C4-2B (cell line): Measurements from ENCODE around the gene GPS2.

ENCODE experiments used
- CTCF ChIP-seq: fragments of 450-650 bp; conservative IDR thresholded peaks from 2 replicates; pipeline ENCODE4 v1.5.1; 2017; ENCODE audit warnings: mild to moderate bottlenecking
- ZFX ChIP-seq: fragments of 450-650 bp; IDR thresholded peaks from 2 replicates; pipeline ENCODE4 v1.6.1; 2017

GRCh38 chr17:7346761-7347614, 31.8 kb upstream of the GPS2 start:
- TF ChIP-seq CTCF (no peak), ZFX (no peak)
